PFSK-1 (cell line): ENCODE measurements around the gene TMEM131L.

Source experiments
- POLR2AphosphoS5 ChIP-seq: IDR thresholded peaks from 2 replicates; pipeline ENCODE4 v1.6.1; 2012; ENCODE audit warnings: low read depth, mild to moderate bottlenecking, control low read depth, low read length, moderate library complexity
- REST ChIP-seq, 2 experiments: IDR thresholded peaks; 2 replicates each; pipeline versions ENCODE4 v1.6.1 to v1.8.0; 2011 to 2012; ENCODE audit warnings: low read depth in 2 of 2, low read length in 2 of 2, control low read depth in 1 of 2, inconsistent platforms in 1 of 2, mild to moderate bottlenecking in 1 of 2, moderate library complexity in 1 of 2; ENCODE audit not compliant: insufficient read depth in 1 of 2
- SIN3A ChIP-seq: IDR thresholded peaks from 2 replicates; pipeline ENCODE4 v1.6.1; 2012; ENCODE audit warnings: mild to moderate bottlenecking, low read length, moderate library complexity, borderline replicate concordance; ENCODE audit not compliant: insufficient read depth
- TAF1 ChIP-seq: IDR thresholded peaks from 2 replicates; pipeline ENCODE4 v1.6.1; 2012; ENCODE audit warnings: low read length, control low read depth, borderline replicate concordance; ENCODE audit not compliant: insufficient read depth

GRCh38 chr4:153589703-153590595, 123.8 kb downstream of the TMEM131L start:
- TF ChIP-seq TAF1 (no peak), REST (IDR thresholded peaks at IDR 0.05; ENCODE audit: insufficient read depth in 1 of 2, low read depth in 2 of 2, low read length in 2 of 2) (no peak), POLR2AphosphoS5 (no peak), SIN3A (no peak)
